Cardiac fibroblast (primary cell): ENCODE measurements around the gene CTDSPL.
A peak's percentile ranks its signal among the peaks of the same experiment; 100 is the strongest.

ENCODE experiments used
- DNase-seq, 2 donors: peaks; one replicate each; pipeline versions ENCODE4 v3.0.0 to v3.0.0-alpha.2; 2010; ENCODE audit warnings: low read depth in 2 of 2
- H3K4me3 ChIP-seq, 2 donors: replicated peaks in 1 of 2; 1 replicate in 1 of 2; 2 replicates in 1 of 2; pipeline ENCODE4 v1.5.1; 2011; ENCODE audit warnings: low read depth in 2 of 2, low read length in 2 of 2, mild to moderate bottlenecking in 2 of 2, moderate library complexity in 1 of 2
- TF ChIP-seq, protein P1 (sequence below): IDR thresholded peaks from one replicate; pipeline ENCODE4 v1.5.1; 2011; ENCODE audit warnings: low read depth, mild to moderate bottlenecking, low read length, inconsistent platforms

CTDSPL gene

DNA sequence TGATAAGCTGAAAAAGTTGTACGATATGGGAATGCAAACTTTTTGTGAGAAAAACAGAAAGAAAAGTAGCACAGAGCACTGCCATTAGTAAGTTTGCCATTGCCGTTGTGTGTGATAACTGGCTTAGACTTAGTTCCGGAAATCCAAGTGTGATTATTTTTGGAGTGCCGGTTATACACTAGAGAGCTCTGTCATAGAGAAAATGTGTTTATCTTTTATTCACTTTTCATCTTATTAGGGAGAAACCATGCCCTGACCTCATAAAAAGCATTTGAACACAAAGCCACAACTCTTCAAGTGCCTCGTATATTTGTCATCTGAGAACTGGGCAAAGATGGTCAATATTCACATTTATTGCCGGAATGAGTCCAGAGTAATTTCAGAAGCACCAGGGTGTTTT, 36.1 kb downstream of the CTDSPL start:
- no peak overlapping the region for H3K4me3 ChIP-seq
- TF ChIP-seq, protein P1, sequence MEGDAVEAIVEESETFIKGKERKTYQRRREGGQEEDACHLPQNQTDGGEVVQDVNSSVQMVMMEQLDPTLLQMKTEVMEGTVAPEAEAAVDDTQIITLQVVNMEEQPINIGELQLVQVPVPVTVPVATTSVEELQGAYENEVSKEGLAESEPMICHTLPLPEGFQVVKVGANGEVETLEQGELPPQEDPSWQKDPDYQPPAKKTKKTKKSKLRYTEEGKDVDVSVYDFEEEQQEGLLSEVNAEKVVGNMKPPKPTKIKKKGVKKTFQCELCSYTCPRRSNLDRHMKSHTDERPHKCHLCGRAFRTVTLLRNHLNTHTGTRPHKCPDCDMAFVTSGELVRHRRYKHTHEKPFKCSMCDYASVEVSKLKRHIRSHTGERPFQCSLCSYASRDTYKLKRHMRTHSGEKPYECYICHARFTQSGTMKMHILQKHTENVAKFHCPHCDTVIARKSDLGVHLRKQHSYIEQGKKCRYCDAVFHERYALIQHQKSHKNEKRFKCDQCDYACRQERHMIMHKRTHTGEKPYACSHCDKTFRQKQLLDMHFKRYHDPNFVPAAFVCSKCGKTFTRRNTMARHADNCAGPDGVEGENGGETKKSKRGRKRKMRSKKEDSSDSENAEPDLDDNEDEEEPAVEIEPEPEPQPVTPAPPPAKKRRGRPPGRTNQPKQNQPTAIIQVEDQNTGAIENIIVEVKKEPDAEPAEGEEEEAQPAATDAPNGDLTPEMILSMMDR = no peak
- peak in 1 of 2 donors; percentile 22 for DNase-seq

DNA sequence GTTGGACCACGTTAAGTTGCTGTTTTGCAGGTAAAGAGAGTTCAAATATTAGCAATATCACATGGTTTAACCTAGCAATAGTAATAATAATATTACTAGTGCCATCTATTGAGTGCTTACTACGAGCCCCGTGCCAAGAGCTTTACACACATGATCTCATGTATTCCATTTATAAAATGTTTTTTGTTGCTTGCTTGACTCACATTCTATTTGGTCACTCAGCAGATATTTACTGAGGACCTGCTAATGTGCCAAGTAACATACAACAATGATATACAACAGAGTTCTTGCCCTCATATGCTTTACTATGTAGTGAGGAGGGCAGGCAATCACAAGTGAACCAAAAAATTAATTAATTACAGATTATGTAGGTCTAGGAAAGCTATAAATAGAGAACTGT, 36.7 kb downstream of the CTDSPL start:
- H3K4me3 ChIP-seq = no peak overlapping the region
- TF ChIP-seq, protein P1 = no peak
- no peak for DNase-seq

DNA sequence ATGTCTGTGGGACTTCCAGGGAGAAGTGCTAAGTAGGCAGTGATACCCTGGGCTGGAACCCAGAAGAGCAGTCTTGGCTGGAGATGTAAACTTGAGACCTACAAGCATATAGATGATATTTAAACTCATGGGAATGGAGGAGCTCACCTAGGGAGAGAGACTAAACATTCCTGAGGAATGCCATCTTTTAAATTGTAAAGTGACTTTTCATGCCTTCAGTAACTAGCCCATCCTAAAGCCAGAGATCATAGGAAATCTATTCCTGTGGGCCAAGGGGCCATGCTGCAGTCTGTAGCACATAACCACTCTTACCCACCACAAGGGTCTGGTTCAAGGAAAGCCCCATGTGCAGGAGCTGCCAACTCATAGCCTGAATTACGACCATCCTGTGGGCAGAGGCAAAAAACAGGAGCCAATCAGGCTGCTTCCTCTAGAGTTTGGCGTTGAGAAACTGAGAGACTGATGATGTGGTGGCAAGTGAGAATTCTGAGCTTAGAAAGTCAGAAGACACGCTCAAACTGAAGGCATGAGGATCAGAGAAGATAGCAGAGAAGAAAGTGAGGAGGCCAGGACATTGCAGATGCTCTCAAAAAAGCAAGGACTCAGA, 37.5 kb downstream of the CTDSPL start:
- TF ChIP-seq, protein P1 = no peak
- no peak overlapping the region for H3K4me3 ChIP-seq
- DNase-seq = no peak

DNA sequence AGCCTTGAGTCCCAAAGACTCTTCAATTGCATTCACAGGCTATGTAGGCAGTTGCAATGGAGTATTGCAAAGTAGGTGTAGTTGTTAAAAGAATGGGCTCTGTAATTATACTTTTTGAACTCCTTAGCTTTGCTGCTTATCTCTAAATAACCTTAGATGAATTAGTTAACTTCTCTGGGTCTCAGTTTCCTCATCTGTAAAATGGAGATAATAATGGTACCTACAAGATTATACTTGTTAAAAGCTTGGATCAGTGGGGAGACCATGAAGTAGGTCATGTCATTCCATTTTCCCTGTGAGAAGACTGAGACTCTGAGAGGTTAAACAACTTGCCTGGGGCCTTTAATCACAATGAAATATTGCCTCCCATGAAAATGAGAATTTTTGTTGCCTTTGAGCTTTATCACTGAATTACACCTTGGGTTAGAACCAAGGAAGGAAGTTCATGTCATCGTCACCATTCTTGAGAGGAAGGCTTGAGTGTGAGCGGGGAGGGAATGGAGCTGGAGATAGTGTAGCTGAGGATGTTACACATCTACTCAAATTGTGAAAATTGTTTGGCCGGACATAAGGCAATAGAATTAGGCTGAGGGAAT, 38.1 kb downstream of the CTDSPL start:
- no peak overlapping the region for H3K4me3 ChIP-seq
- no peak for DNase-seq
- TF ChIP-seq, protein P1 = no peak

DNA sequence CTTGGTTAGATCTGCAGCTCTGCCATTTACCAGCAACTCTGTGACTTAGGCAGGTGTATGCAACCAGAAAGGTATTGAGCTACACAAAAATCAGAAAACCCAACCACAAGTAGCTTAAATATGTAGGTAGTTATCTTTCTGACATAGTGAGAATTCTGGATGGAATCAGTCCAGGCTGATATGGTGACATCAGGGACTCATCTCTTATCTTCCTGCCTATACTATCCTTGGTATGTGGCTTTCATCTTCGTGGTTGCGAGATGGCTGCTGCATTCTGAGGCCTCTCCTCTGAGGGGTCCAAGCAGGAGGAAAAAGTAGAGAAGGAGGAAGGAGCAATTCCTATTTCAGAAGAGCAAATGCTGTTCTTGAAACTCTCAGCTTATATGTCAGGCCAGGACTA, 40.0 kb downstream of the CTDSPL start:
- TF ChIP-seq, protein P1 = no peak
- H3K4me3 ChIP-seq = no peak overlapping the region
- no peak for DNase-seq

DNA sequence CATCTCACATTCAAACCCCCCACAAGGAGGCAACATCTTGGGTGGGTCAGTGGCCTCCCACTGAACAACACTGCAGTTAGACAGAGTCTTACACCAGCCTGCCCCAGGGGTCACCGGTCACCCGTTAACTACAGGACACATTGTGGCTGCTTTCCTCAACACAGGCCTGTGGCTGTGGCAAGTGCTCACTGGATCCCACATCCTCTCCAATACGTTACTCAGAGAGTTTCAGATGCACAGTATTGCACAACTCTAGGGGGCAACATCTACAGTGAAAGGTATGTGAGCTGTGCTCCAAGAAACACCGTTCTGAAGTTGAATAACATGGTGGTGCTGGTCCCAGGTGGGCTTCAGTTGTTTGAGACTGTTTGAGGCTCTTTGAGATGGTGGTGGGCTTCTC, 41.0 kb downstream of the CTDSPL start:
- H3K4me3 ChIP-seq = no peak overlapping the region
- TF ChIP-seq, protein P1 = no peak
- DNase-seq = no peak

DNA sequence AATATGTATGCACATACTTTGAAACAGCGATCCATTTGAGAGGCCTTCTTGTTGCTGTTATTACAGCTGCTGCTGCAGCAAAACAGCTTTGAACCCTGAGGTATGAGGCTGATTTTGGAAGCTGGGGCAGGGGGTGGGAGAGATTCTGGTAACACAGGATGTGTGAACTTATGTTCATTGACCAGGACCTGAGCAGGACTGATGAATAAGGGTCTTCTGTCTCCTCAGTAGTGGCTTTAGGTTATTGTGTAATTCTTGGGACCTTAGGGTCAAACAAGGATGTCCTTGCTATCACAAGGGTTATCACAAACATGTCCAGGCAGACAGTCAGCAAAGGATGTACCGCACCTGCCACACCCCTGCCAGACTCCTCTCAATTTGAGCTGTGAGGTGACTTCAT, 41.6 kb downstream of the CTDSPL start:
- H3K4me3 ChIP-seq = no peak overlapping the region
- TF ChIP-seq, protein P1 = no peak
- DNase-seq = no peak
